ENCODE measurements around the gene POLR3B.
"Not testable (repeated sequence)": the region's sequence is repeated elsewhere in the genome, so short reads cannot be mapped to it uniquely, and the experiment has no call there.

POLR3B gene

DNA sequence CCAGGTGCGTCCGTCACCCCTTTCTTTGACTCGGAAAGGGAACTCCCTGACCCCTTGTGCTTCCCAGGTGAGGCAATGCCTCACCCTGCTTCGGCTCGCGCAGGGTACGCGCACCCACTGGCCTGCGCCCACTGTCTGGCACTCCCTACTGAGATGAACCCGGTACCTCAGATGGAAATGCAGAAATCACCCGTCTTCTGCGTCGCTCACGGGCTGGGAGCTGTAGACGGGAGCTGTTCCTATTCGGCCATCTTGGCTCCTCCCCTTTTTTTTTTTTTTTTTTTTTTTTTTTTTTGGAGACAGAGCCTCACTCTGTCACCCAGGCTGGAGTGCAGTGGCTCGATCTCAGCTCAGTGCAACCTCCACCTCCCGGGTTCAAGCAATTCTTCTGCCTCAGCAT lies 120.1 kb downstream of the POLR3B start:
- not testable (repeated sequence) for DNase-seq

DNA sequence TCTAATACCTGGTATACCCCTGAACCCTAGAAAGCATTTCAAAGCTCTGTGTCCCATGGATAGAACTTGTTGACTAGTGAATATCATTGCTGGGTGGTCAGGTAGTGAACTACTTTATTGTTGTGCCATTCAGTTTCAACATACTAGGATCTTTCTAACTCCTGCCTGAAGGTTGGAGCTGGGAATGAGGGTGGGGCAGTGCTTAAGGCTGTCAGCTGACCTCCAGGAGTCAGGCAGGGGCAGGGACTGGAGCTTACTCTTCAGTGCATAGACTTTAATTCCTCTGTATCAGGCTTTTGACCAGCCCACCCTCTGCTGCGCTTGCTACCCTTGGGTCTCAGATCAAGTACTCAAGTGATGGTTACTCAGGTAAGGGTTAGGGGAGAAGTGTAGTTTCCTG lies 122.7 kb downstream of the POLR3B start:
- no peak for DNase-seq

DNA sequence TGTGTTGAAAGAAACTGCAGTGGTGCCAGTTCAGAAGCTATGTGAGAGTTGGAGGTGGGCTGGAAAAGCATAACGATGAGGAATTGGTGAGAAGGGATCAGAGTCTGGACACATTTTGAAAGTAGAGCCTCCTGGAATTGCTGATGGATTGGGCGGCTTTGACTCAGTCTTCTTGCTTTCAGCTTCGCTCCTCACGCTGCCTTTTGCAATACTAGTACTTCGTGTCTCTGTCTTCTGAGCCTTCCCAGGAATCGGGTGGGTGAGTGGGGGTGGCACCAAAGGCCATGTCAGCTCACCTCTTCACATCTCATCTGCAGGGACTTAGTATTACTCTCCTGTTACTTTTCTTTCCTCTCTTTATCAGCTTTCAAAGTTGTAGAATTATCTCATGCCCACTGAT lies 123.7 kb downstream of the POLR3B start:
- no peak for DNase-seq

DNA sequence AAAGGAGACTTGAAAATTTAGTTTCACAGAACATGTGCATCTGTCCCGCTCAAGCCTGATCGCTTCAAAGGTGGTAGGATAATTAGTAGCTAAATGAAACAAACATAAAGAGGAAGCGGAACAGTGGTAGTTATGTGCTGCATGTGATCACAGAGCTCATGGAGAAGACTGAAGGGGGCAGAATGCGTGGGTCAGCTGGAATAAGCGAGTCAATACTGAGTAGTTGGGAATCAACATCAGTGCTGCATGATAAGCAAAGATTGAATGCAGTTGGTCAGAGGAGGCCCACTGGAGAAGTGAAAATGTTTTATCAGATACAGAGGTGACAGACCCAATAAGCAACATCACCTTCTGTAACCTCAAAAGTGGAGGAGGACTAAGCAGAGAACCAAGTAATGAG lies 130.1 kb downstream of the POLR3B start:
- DNase-seq = no peak

DNA sequence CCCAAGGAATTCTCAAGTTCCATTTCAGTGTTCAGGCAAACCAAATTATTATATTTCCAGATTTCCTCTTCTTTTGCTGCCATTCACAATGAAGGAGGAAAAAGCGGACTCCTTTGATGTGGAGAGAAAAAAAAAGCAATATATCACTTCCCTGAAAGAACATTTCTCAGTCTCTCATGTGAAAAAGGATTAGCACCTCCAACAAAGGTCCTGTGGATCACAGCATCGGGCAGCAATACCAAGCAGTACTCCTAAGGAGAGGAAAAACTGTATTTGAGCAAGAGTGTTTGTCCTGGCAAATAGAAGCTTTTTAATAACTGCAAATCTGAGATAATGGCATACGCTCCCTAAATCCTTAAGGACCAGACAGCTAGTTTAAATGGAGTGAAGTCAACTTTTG lies 131.3 kb downstream of the POLR3B start:
- no peak for DNase-seq

DNA sequence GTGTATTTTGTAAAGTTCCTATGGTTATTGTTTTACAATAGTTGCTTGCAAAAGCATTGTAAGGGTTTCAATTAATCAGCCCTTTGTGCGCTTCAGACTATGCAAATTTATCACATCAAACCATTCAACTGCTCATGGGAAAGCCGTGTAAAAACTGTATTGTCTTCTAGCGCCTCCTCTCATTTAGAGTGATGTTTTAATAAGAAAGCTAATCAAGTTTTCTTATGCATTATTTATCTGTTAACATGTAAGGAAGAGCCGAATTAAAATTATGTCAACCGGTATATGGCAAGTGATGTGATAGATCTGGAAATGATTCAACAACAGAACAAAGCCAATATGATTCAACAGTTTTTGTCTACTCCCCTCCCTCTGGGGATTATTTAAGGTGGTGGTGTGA lies 132.7 kb downstream of the POLR3B start:
- no peak for DNase-seq

DNA sequence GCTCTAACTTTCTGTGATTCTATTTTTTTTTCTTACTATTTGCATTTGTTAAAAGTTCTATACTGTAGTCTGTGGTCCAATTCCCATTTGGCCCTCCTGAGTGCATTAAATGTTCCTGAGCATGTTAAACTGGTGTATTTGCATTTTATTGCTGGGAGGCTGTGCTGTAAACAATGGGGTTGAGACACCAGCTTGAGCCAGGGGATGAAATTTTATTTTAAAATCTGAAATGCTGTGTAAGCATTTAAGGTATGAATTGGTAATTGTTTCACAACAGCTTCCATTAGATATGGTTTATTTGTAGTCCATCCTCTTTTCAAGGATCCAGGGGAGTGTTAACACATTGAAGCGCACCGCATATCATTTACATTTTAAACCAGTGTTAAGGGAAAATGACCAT lies 135.3 kb downstream of the POLR3B start:
- DNase-seq = no peak

DNA sequence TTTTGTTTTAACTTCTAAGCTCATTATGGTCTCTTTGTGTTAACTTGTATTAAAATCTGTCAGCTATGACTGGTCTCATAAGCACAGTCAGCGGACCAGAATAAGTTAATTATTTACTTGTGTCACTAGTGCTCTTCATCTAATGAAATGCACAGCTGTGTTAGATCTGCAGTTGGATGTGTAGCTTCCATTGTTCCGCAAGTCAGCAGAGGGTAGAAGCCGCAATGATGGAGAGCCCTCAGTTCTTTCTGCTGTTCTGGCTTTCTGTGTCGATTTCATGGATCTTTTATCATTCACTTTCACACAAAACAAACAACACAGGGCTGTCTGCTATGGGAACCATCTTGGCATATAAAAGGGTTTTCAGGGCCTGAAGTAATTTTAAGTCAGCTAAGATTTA lies 136.0 kb downstream of the POLR3B start:
- DNase-seq = no peak

DNA sequence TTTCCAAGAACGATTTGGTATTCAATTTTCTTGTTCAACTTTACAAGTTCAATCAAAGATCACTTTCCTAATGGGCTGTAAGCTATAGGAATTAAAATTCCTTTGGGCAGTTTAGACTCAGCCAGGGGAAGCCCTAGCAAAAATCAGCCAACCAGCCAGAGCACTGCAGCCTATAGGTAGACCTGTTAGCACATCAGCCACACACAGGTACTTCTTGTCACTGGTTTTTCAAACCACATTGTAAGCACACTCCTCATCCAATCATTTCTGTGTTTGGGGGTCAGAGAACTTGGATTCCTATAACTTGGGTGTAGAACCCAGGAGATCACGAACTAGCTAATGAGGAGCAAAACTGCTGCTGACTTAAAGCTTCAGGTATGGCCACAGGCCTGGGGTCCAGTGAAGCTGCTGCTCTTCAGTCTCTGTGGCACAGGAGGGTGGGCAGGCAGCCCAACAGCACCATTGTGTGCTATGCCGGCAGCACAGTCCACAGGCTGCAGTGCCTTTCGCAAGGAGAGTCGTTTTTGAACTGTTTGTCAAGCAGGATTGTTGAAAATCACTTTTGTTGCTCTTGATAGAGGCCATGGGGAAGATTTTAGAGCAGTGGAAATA lies 137.9 kb downstream of the POLR3B start:
- no peak for DNase-seq

DNA sequence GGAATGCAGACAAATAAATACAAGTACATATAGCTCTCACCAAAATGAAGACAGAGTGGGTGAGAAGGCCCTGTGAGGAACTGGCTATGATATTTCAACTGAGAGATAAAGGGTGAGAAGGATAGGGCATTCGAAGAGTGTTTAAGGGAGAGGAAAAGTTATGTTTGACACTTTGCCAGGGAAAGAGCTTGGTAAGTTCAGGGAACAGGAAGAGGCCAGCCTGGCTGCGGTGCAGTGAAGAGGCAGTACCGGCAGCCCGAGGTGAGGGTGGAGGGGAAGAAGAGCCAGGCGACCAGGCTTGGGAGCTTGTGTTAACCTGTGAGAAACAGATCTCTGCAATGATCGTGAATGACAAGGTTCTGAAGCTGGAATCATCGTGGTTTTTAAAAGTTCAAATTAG lies 140.5 kb downstream of the POLR3B start:
- DNase-seq = no peak

DNA sequence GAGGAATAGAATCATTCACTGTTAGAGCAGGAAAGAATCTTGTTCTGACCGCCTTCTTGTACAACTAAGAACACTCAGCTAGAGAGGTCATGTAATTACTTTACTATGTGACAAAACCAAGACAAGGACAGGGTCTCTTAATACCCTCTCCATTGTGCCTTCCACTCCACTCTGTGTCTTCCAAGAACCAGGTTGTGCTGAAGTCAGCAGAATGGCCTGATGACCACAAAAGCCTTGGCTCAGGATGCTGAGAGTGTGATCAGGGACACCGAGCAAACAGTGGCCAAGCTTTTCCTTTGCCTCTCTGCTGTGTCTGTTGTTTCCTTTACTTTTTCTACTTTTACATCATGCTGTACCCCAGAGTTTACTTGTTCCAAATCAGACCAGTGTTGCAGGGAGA lies 142.1 kb downstream of the POLR3B start:
- no peak for DNase-seq

DNA sequence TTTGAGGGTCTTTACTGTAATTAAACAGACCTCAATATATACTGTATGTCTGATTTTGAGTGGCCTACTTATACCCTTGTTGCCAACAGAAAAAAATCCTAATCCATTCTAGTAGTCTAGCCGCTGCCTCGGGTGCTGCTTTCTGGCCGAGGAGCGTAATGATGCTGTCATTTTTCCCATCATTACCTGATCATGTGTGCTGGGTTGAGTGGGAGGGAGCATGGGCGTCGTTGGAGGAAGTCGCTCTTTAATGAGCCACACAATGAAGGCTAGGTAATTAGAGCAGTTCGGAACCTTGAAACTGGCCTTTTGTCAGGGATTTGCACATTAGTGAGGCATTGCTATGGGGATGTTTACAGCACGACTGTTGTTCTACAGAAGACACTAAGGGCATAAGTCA lies 149.1 kb downstream of the POLR3B start:
- no peak for DNase-seq

DNA sequence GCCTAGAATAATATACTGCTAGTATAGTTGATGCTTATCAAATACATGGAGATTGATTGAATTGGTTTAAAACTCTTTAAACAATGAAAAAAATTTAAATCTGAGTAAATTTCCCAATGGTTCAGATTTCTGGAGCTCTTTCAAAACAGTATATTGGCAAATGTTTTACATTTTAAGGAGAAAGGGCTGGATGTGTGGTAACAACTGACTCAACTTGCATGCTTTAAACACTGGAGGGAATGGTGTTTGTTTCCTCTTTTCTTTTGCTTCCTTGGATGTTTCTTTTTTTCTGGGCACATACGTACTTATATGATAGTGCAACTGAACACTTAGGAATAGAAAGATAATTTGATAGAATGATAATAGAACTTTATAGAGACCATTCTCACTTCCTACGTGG lies 151.4 kb downstream of the POLR3B start:
- DNase-seq = no peak

DNA sequence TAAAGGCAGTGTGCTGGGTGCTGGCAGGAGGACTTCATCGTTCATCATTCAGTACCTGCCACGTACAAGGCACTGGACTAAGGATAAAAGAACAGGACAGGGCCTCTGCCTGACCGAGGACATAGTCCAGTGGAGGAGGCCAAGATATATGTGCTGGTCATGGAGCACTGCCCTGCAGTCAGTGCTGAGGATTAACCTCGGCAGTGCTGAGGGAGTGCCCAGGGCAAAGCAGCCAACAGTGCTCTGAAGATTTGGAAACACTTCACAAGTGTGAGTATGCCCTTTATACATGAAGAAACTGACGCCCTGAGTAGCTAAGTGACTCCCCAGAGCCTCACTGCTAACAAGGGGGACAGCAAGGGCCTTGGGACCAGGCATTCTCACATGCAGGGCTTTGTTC lies 153.8 kb downstream of the POLR3B start:
- no peak for DNase-seq

DNA sequence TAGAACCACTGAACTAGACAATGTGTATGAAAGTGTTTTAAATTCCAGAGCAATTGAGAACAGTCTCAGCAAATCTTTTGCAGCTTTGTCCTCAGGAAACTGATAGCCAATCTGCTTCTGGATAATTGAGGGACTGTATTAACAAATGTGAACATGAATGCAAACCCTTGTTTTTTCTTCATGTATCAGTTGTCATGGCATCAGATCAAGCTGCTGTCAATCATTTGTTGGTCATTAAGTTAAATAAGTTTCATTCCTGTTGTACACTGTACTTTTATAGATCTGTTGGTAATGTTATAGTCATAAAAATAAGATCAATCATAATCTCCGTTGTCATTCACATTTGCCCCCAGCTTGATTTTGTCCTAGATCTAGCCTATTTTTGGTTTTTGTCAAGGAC lies 159.8 kb downstream of the POLR3B start:
- no peak for DNase-seq

DNA sequence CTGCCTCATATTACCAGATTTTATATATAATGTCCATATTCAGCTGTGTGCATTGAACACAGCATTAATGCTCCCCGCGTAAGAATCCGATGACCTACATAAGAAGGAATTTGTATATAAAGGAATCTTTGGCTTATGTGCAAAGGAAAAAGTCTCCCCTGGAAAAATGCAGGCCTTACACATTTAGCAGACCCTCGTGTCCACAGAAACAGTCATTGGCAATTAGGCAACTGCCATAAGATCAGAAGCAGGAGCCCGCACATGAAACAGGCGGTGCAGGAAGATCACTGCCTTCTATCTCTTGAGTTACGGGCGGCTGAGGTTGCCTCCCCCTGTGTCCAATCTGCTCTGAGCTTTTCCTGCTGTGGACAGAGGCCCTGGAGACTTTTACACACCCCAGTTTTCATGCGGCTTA lies 162.1 kb downstream of the POLR3B start:
- DNase-seq = no peak

DNA sequence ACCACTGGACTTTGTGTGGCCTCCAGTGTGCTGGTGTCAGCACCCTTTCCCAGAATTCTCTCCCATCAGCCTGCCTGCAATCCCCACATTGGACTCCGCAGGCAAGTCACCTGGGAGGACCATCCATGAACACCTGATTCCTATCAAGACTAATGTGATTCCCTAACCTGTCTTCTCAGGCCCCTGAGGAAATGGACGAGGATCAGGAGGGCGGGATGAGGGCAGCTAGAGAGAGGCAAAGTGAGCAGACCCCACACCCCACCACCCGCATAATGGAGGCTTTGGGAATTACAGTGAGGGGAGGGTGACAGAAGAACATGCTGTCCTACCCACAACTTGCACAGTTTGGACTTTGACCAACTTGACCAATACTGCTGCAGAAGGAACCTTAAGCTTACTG lies 164.4 kb downstream of the POLR3B start:
- no peak for DNase-seq

DNA sequence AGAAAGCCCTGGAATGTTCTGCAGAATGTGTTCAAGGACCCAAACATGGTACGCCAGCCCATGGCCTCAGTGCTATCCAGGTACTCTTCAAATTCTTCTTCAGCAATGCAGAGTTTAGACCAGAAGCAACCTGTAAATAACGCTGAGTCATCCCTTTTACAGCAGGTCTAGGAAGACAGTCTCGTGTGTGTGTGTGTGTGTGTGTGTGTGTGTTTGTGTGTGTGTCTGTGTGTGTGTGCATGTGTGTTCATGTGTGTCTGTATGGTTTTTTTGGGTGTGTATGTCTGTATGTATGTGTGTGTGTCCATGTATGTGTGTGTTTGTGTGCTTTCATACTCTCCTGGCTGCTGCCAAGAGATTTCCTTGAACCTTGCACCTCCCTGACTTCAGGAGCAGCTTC lies 165.2 kb downstream of the POLR3B start:
- DNase-seq = no peak

DNA sequence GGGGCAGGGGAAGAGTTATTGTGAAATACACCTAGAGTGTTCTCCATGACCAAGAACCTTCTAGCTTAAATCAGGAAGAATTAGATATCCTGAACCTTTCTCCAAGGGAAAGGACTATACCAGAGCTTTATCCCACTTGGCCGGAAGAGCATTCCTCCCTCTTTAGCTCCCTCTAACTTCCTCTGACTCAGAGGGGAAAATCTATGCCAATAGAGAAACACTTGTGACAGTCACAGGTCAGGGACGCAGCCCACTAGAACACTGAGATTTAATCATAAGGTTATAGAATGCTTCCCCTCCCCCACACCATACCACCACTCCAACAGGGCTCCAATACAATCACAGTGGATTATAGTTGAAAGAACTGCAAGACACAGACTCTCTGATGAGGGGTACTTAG lies 169.8 kb downstream of the POLR3B start:
- DNase-seq = no peak

DNA sequence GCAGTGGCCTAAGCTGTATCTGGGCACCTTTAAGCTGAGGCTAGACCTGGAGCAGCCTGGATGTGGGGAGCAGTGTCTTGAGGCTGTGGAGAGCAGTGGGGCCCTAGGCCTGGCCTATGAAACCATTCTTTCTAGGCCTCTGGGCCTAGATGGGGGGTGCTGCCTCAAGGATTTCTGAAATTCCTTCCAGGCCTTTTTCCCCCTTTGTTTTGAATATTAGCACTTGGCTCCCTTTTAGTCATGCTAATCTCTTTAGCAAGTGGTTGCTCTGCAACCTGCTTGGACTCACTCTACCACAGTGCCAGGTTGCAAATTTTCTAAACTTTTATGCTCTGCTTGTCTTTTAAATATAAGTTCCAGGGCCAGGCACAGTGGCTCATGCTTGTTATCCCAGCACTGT lies 183.7 kb downstream of the POLR3B start:
- DNase-seq = no peak

DNA sequence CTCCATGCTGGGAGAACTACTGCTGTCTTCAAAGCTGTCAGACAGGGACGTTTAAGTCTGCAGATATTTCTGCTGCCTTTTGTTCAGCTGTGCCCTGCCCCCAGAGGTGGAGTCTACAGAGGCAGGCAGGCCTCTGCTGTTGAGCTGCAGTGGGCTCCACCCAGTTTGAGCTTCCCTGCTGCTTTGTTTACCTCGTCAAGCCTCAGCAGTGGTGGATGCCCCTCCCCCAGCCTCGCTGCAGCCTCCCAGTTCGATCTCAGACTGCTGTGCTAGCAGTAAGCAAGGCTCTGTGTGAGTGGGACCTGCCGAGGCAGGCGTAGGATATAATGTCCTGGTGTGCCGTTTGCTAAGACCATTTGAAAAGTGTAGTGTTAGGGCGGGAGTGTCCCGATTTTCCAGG lies 193.9 kb downstream of the POLR3B start:
- DNase-seq = no peak

DNA sequence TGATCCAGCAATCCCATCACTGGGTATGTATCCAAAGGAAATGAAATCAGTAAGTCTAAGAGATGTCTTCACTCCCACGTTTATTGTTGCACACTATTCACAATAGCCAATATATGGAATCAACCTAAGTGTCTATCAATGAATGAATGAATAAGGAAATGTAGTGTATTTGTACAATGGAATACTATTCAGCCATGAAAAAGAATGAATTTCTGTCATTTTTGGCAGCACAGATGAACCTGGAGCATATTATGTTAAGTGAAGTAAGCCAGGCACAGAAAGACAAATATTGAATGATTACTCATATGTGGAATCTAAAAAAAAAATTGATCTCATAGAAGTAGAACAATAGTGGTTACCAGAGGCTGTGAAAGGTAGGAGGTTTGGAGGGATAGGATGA lies 194.7 kb downstream of the POLR3B start:
- no peak for DNase-seq

Measured in DMS 273 treated with DMSO at 0.1 percent for 48 hours (cell line).